NCI-H146 treated with DMSO at 0.1 percent for 48 hours (cell line): ENCODE data around the gene PRX.
"Not testable (repeated sequence)": the region's sequence is repeated elsewhere in the genome, so short reads cannot be mapped to it uniquely, and the experiment has no call there.

Experiments used
- DNase-seq: peaks from one replicate; lab custom pipeline; 2025; ENCODE audit not compliant: unreplicated experiment; lab: John Stamatoyannopoulos, UW

PRX gene

GRCh38 chr19:40413291-40413845 lies at the start of gene PRX:
TSS of gene PRX (minus strand) at chr19:40413378. CDS start at chr19:40407932, 5,446 bp downstream.
- no peak for DNase-seq

GRCh38 chr19:40461669-40462221 lies 48.6 kb upstream of the PRX start:
- no peak for DNase-seq

DNA sequence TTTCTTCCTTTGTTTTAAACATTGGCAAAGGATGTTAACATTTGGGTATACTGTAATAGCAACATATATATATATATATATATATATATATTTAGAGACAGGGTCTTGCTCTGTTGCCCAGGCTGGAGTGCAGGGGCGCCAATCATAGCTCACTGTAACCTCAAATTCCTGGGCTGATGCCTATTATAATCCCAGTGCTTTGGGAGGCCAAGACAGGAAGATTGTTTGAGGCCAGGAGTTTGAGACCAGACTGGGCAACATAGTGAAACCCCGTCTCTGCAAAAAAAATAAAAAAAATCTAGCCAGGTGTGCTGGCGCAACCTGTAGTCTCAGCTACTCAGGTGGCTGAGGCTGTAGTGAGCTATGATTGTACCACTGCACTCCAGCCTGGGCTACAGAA lies 47.0 kb upstream of the PRX start:
- no peak for DNase-seq

DNA sequence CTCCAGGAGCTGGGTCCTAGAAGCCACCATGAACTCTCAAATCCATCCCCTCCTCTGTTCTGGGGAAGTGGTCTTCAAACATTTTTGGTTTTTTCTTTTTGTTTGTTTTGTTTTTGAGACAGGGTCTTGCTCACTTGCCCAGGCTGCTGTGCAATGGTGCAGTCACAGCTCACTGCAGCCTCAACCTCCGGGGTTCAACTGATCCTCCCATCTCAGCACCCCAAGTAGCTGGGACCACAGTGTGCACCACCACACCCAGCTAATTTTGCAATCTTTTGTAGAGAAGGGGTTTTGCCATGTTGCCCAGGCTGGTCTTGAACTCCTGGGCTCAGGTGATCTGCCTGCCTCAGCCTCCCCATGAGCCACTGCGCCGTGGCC lies 45.4 kb upstream of the PRX start:
- DNase-seq = no peak

DNA sequence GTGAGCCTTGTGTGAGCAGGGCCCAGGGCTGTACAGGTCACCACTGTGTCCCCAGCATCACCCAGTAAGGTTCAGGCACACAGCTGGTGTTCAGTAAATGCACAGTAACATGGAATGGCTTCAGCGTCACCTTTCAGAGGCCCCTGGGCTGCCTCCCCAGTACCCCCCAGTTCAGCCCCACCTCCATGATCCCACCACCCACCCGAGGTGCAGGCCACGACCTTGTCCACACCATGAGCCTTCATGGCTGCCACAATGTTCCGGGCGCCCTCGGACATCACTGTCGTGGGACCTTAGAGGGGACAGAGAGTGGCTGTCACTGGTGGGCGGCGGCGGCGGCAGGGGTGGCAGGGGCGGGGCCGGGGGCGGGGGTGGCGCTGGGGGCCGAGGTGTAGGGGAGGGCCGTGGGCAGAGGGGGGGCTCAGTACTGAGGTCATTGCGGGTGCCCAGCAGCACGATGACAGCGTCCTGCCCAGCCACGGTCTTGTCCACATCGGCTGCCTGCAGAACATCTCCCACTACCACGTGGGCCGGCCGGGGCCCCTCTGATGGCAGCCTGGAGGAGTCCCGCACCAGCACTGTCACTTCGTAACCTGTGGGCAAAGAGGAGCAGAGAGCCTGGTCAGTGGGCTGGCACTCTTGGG lies 44.9 kb upstream of the PRX start:
- DNase-seq = no peak

GRCh38 chr19:40457048-40457447 lies 43.9 kb upstream of the PRX start:
- DNase-seq = no peak

DNA sequence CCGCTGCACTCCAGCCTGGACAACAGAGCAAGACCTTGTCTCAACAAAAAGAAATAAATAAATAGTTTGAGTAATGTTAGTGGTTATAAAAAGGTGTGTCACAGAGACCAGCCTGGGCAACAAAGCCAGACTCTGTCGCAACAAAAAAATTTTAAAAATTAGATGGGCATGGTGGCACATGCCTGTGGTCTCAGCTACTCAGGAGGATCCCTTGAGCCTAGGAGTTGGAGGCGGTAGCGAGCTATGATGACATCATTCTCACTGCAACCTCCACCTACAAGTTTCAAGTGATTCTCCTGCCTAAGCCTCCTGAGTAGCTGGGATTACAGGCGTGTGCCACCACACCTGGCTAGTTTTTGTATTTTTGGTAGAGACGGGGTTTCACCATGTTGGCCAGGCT lies 40.8 kb upstream of the PRX start:
- not testable (repeated sequence) for DNase-seq

DNA sequence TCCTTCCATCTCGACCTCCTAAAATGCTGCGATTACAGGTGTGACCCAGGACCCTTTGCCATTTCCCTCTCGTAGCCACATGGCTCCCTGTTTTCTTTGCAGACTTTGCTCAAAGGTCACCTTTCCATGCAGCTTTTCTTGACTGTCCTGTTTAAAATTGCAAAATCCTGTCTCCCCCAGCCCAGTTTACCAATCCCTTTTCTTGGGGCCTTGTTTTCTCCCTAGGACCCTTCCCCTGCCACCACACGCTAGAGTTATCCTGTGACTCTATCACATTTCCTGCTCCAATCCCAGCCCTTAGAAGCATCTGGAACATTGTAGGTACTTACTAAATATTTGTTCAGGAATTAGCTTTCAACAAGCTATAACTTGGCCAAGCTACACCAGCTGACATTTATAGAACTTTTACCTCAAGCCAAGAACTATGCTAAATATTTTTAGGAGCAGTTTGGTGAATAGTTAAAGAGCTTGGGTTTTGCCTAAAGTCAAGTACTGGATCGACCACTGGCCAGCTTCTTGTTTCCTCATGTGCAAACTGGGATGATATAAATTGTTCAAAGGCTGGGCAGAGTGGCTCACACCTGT lies 40.1 kb upstream of the PRX start:
- DNase-seq = no peak

DNA sequence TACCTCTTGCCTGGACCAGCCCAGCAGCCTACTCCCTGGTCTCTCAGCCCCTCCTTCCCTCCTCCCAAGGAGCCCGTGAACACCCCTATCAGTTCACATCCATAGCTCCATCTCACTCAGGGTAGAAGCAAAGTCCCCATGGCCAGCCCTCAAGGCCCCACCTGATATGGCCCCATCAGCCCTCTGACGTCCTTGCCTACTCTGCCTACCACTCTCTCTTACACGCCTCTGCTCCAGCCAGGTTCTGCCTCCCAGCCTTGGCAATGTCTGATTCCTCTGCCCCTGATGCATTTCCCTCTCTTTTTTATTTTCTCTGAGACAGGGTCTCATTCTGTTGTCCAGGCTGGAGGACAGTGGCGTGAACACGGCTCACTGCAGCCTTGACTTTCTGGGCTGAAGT lies 38.8 kb upstream of the PRX start:
- DNase-seq = no peak

DNA sequence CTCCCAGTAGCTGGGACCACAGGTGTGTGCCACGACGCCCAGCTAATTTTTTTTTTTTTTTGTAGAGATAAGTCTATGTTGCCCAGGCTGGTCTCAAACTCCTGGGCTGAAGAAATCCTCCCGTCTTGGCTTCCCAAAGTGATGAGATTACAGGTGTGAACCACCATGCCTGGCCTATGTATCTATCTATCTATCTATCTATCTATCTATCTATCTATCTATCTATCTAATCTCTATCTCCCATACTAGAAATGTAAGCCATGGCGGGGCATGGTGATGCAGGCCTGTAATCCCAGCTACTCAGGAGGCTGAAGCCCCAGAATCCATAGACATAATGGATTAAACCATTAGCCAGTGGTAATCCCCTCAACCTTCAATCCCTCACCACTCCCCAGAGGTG lies 37.5 kb upstream of the PRX start:
- DNase-seq = no peak

DNA sequence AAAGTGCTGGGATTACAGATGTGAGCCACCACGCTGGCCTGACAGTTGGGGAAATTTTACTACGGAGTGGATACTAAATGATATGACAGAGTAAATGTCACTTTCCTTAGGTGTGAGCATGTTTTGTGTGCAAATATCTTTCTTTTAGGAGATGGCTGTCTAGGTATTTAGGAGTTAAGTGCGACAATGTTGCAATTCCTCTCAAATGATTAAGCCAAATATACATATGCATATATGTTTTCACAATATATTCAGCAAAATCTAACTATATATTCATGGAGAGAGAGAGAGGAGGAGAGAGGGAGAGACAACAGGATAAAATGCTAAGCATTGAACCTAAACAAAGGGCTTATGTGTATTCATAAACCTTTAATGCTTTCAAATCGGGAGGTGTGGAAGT lies 36.3 kb upstream of the PRX start:
- no peak for DNase-seq

GRCh38 chr19:40446263-40446784 lies 33.1 kb upstream of the PRX start:
- DNase-seq = no peak

GRCh38 chr19:40445780-40446262 lies 32.6 kb upstream of the PRX start:
- no peak for DNase-seq

DNA sequence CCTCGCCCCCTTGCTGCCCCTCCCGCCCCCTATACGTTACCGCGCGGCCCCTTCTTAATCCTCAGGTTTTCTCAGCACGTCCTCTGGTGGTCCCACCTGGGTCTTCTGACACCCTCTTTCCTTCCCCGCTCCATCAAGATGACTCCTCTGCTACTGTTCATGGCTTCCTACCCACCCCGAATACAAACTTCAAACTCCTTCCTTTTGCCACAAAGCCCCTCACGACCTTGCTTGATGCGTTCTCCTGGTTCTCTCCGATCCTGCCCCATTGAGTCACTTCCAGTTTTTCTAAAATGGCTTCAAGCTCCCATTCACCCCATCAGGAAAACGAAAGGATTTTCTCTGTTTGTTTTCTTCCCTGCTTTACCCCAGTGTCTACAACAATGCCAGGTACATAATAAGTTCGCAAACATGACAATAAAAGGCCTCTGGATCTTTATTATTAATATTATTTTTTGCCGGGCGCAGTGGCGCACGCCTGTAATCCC lies 31.7 kb upstream of the PRX start:
- no peak for DNase-seq

GRCh38 chr19:40444000-40444824 lies 31.0 kb upstream of the PRX start, which contains the start of gene SERTAD3:
TSS of gene SERTAD3 (minus strand) at chr19:40444335. CDS start at chr19:40442080, 2,255 bp downstream.
- DNase-seq = peak; percentile 91

GRCh38 chr19:40443131-40443999 lies 30.2 kb upstream of the PRX start:
- peak; percentile 64 for DNase-seq

- no peak for DNase-seq
These were observed 29.4 kb upstream of the PRX start for GRCh38 chr19:40442328-40443130.

DNA sequence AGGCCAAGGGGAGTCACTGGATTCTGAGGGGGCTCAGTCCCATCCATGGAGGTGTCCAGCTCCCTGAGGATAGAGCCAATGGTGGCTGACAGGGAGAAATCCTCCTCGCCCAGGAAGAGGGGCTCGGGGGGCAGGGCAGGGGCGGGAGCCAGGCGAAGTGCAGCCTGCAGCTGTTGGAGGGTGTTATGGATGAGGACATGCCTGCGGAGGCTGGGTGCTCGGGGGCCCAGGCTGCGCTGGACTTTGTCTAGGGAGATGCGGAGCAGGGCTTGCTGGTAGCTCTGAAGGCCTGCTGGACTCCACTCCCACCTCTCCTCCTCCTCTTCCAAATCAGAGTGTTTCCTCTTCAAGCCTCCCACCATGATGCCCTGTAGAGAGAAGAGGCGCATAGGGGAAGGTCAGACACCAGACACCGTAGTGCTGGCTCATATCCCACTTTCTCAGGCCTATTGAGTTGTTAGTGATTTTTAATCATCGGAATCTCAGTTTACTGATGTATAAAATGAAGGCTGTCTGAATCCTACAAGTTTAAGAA lies 28.6 kb upstream of the PRX start:
- DNase-seq = no peak

GRCh38 chr19:40438284-40438683 lies 25.1 kb upstream of the PRX start:
- DNase-seq = no peak
